Measurements from ENCODE around the gene AAK1. TPM values are rescaled to one million over a fixed set of nuclear protein-coding genes. Genes with fewer than 3 reads are reported as not detected.

Gene AAK1
- total RNA-seq, 4 donors from 2014 or later: 28.0 to 35.5 (median 32.8) TPM

- Histone ChIP-seq H3K36me3 (peaks cover 0 to 97% (median 17%) of the 10 kb centered on the region in 3 donors), H3K4me3 (no peak overlapping the region), H3K4me1 (no peaks in the 10 kb centered on the region), H3K27me3 (no peaks in the 10 kb centered on the region), H3K9me3 (peaks cover 0 to 10% (median 0%) of the 10 kb centered on the region in 3 donors), H3K27ac (no peak overlapping the region)
- no peak for TF ChIP-seq POLR2A (IDR thresholded peaks at IDR 0.05)
- TF ChIP-seq CTCF (IDR thresholded peaks at IDR 0.05): no peak
- intact Hi-C loops (cut with DNase I): no loop called here
- WGBS, 2 donors: 66 to 91% methylated on average over 2 of the region's 2 CpGs
- no peak for DNase-seq
Measured at GRCh38 chr2:69529480-69529879, 114.1 kb downstream of the AAK1 start.

GRCh38 chr2:69525261-69525660, 118.3 kb downstream of the AAK1 start:
- Histone ChIP-seq H3K4me1 (no peaks in the 10 kb centered on the region), H3K36me3 (peaks cover 3 to 97% (median 10%) of the 10 kb centered on the region in 3 donors), H3K9me3 (no peaks in the 10 kb centered on the region), H3K27me3 (no peaks in the 10 kb centered on the region), H3K4me3 (no peak overlapping the region), H3K27ac (no peak overlapping the region)
- 58 to 74% methylated on average over 3 of the region's 3 CpGs for WGBS, 2 donors
- TF ChIP-seq CTCF (IDR thresholded peaks at IDR 0.05) (no peak), POLR2A (IDR thresholded peaks at IDR 0.05) (no peak)
- intact Hi-C loops (cut with DNase I): no loop called here
- no peak for DNase-seq

GRCh38 chr2:69524799-69525198, 118.7 kb downstream of the AAK1 start:
- intact Hi-C loops (cut with DNase I): no loop called here
- TF ChIP-seq CTCF (IDR thresholded peaks at IDR 0.05): no peak
- TF ChIP-seq POLR2A (IDR thresholded peaks at IDR 0.05): no peak
- 31 to 60% methylated on average over 1 of the region's 1 CpG for WGBS, 2 donors

GRCh38 chr2:69521747-69522146, 121.8 kb downstream of the AAK1 start:
- intact Hi-C loops (cut with DNase I): no loop called here
- no peak for DNase-seq
- Histone ChIP-seq H3K27me3 (no peaks in the 10 kb centered on the region), H3K4me3 (no peak overlapping the region), H3K27ac (no peak overlapping the region), H3K36me3 (peaks cover 9 to 100% (median 11%) of the 10 kb centered on the region in 3 donors), H3K4me1 (peaks cover 0 to 13% (median 0%) of the 10 kb centered on the region in 3 donors), H3K9me3 (no peaks in the 10 kb centered on the region)
- 94 to 100% methylated on average over 2 of the region's 2 CpGs for WGBS, 2 donors
- TF ChIP-seq POLR2A (IDR thresholded peaks at IDR 0.05) (no peak), CTCF (IDR thresholded peaks at IDR 0.05) (no peak)

More at GRCh38 chr2:69524799-69525198, 118.7 kb downstream of the AAK1 start:
- DNase-seq: no peak
- no peak overlapping the region for H3K4me3 ChIP-seq
- no peaks in the 10 kb centered on the region for H3K9me3 ChIP-seq
- H3K27ac ChIP-seq: no peak overlapping the region
- no peaks in the 10 kb centered on the region for H3K27me3 ChIP-seq
- peaks cover 3 to 97% (median 11%) of the 10 kb centered on the region in 3 donors for H3K36me3 ChIP-seq
- H3K4me1 ChIP-seq: no peaks in the 10 kb centered on the region

GRCh38 chr2:69518841-69519240, 124.7 kb downstream of the AAK1 start:
- Histone ChIP-seq H3K9me3 (no peaks in the 10 kb centered on the region), H3K36me3 (peaks cover 10 to 97% (median 17%) of the 10 kb centered on the region in 3 donors), H3K27me3 (no peaks in the 10 kb centered on the region), H3K4me1 (peaks cover 0 to 16% (median 0%) of the 10 kb centered on the region in 3 donors), H3K27ac (peak overlapping the region in 3 of 4 donors; percentile 18 to 47 (median 47)), H3K4me3 (no peak overlapping the region)
- WGBS, 2 donors: 19 to 62% methylated on average over 2 to 5 of the region's 6 CpGs
- intact Hi-C loops (cut with DNase I): no loop called here
- TF ChIP-seq CTCF (IDR thresholded peaks at IDR 0.05) (no peak), POLR2A (IDR thresholded peaks at IDR 0.05) (no peak)
- no peak for DNase-seq

Data from esophagus squamous epithelium (tissue), 5 donors.